ENCODE data around the gene GJD3. TPM values are rescaled to one million over a fixed set of nuclear protein-coding genes. Genes with fewer than 3 reads are reported as not detected.

Gene GJD3
- total and polyA plus RNA-seq, 9 of the 15 experiments (the other 6 are each of a cell fraction or from before 2014, with no cell fraction given): 0.17 to 0.38 TPM; not detected in 7

DNA sequence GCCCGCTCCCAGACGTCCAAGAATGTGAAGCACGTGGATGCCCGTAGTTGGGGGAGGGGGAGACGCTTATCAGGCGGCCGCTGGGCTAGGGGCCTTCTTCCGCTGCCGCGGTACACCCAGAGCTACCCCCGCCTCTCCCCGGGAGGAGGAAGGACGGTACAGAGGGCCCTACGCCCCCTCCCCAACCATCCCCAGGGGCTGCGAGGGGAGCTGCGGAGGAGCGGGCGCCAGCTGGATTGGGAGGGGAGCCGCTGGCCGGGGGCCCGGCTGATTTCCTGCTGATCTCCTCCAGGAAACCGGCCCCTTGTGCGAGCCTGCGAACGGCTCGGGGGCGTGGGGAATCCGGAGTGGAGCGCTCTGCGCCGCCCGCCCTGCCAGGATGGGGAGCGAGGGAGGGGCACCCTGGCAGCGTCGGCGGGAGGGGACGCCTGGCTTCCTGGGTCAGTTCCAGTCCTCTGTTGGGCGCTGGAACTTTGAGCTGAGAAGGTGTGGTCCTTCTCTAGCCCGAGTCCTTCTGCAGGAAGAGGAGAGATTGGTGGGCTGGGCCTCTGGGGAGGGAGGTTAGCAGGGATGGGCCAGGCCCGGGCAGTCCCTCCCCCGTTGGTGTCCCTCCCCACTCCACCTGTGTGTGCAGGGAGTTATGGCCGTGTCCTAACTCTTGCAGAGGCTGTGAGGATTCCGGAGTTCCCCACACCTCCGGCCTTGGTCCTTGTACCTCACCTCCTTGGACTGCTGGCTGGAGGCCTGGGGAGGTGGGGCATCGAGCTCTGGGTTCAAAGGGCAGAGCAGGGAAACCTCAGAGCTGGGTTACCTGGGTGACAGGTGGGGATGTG is 19.2 kb downstream of the GJD3 start (continued):
- no peak for TF ChIP-seq TOE1 (IDR thresholded peaks at IDR 0.05; ENCODE audit: borderline replicate concordance)
- no peak for TF ChIP-seq TOE1 (CRISPR knock-in tag; IDR thresholded peaks at IDR 0.05; ENCODE audit: borderline replicate concordance, low read depth)
- TF ChIP-seq ESRRA (IDR thresholded peaks at IDR 0.05; ENCODE audit: borderline replicate concordance, low read depth): no peak
- no peak for TF ChIP-seq SP1 (CRISPR knock-in tag; IDR thresholded peaks at IDR 0.05)
- TF ChIP-seq HMBOX1 (IDR thresholded peaks at IDR 0.05): no peak
- no peak; the same call in 1 of the 2 replicates for TF ChIP-seq ETV1 (tag; conservative IDR thresholded peaks at IDR 0.05; ENCODE audit: low read depth)
- no peak for TF ChIP-seq PHF8 (IDR thresholded peaks at IDR 0.05; ENCODE audit: borderline replicate concordance, low read length)
- no peak for TF ChIP-seq PHF20 (IDR thresholded peaks at IDR 0.05; ENCODE audit: partially characterized antibody)
- no peak for TF ChIP-seq CBX8 (IDR thresholded peaks at IDR 0.05; ENCODE audit: borderline replicate concordance, extremely low read depth, low read depth, low read length, poor library complexity, severe bottlenecking)
- TF ChIP-seq ETS2 (tag; IDR thresholded peaks at IDR 0.05; ENCODE audit: borderline replicate concordance, poor library complexity, severe bottlenecking): no peak
- no peak for TF ChIP-seq RBM15 (IDR thresholded peaks at IDR 0.05; ENCODE audit: insufficient read depth, low read length)
- TF ChIP-seq U2AF2 (optimal IDR thresholded peaks at IDR 0.05; ENCODE audit: low read depth, low read length): no peak
- TF ChIP-seq ZBTB49 (CRISPR knock-in tag; IDR thresholded peaks at IDR 0.05; ENCODE audit: borderline replicate concordance): no peak
- no peak for TF ChIP-seq ZNF274 (IDR thresholded peaks at IDR 0.05; ENCODE audit: borderline replicate concordance, low read depth, low read length)
- no peak for TF ChIP-seq THRB (CRISPR knock-in tag; conservative IDR thresholded peaks at IDR 0.05)
- no peak for TF ChIP-seq ZNF518B (CRISPR knock-in tag; IDR thresholded peaks at IDR 0.05)

Measured in K562 (cell line).